ENCODE data around the gene AP3D1.

Gene AP3D1

GRCh38 chr19:2058570-2059421 is 92.6 kb downstream of the AP3D1 start:
- DNase-seq = no peak

GRCh38 chr19:2057484-2058469 is 93.6 kb downstream of the AP3D1 start:
- no peak for DNase-seq

- DNase-seq = no peak
Measured at GRCh38 chr19:2056837-2057192, 94.6 kb downstream of the AP3D1 start.

- no peak for DNase-seq
Measured at GRCh38 chr19:2055931-2056836, 95.2 kb downstream of the AP3D1 start.

GRCh38 chr19:2054763-2055162 is 96.6 kb downstream of the AP3D1 start:
- no peak for DNase-seq

GRCh38 chr19:2053601-2054389 is 97.6 kb downstream of the AP3D1 start:
- no peak for DNase-seq

GRCh38 chr19:2051773-2052704 is 99.3 kb downstream of the AP3D1 start:
- no peak for DNase-seq

GRCh38 chr19:2050991-2051772 is 100.2 kb downstream of the AP3D1 start, which contains the start of gene MKNK2:
Gene MKNK2 (minus strand): TSS chr19:2051244. CDS start chr19:2050851, 393 bp downstream.
- peak; percentile 90 for DNase-seq
